NCI-H2196 (cell line): Measurements from ENCODE around the gene TDRD6.

Source experiments
- DNase-seq: peaks from one replicate; lab custom pipeline; 2025; ENCODE audit not compliant: unreplicated experiment; lab: John Stamatoyannopoulos, UW

TDRD6 gene

DNA sequence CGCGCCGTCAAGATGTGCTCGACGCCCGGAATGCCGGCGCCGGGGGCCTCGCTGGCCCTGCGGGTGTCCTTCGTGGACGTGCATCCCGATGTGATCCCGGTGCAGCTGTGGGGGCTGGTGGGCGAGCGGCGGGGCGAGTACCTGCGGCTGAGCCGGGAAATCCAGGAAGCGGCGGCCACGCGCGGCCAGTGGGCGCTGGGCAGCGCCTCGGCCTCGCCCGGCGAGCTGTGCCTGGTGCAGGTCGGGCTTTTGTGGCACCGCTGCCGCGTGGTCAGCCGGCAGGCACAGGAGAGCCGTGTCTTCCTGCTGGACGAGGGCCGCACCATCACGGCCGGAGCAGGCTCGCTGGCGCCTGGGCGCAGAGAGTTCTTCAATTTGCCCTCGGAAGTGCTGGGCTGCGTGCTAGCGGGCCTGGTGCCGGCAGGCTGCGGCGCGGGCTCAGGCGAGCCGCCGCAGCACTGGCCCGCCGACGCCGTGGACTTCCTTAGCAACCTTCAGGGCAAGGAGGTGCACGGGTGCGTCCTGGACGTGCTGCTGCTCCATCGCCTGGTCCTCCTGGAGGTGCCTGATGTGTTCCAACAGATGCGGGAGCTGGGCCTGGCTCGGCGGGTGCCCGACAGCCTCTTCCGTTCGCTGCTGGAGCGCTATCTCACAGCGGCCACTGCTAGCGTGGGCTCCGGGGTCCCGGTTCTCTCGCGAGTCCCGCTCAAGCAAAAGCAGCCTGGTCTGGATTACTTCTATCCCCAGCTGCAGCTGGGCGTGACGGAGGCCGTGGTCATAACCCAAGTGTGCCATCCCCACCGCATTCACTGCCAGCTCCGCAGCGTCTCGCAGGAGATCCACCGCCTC, 656 bp downstream of the TDRD6 start:
- no peak for DNase-seq

DNA sequence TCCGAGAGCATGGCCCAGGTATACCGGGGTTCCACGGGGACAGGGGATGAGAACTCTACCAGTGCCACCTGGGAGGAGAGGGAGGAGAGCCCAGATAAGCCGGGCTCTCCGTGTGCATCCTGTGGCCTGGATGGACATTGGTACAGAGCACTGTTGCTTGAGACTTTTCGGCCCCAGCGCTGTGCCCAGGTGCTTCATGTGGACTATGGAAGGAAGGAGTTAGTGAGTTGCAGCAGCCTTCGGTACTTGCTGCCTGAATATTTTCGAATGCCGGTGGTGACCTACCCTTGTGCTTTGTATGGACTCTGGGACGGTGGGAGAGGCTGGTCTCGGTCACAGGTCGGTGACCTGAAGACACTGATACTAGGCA, 1.3 kb downstream of the TDRD6 start:
- no peak for DNase-seq

DNA sequence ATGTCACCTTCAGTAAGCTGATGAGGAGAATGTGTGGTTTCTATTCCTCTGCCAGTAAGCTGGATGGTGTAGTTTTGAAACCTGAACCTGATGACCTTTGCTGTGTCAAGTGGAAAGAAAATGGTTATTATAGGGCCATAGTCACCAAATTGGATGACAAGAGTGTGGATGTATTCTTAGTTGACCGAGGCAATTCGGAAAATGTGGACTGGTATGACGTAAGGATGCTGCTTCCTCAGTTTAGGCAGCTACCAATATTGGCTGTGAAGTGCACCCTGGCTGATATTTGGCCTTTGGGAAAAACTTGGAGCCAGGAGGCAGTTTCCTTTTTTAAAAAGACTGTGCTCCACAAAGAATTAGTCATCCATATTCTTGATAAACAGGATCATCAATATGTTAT, 2.0 kb downstream of the TDRD6 start:
- DNase-seq: no peak

DNA sequence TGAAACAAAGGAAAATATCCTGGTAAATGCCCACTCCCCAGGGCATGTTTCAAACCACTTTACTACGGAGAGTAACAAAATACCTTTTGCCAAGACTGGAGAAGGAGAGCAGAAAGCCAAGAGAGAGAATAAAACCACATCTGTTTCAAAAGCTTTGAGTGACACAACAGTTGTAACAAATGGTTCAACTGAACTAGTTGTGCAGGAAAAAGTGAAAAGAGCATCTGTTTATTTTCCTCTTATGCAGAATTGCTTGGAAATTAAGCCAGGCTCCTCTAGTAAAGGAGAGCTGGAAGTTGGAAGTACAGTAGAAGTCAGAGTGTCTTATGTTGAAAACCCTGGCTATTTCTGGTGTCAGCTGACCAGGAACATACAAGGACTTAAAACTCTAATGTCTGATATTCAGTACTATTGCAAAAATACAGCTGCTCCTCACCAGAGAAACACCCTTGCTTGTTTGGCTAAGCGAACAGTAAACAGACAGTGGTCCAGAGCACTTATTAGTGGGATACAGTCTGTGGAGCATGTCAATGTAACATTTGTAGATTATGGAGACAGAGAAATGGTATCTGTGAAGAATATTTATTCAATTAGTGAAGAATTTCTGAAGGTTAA, 2.6 kb downstream of the TDRD6 start:
- no peak for DNase-seq

DNA sequence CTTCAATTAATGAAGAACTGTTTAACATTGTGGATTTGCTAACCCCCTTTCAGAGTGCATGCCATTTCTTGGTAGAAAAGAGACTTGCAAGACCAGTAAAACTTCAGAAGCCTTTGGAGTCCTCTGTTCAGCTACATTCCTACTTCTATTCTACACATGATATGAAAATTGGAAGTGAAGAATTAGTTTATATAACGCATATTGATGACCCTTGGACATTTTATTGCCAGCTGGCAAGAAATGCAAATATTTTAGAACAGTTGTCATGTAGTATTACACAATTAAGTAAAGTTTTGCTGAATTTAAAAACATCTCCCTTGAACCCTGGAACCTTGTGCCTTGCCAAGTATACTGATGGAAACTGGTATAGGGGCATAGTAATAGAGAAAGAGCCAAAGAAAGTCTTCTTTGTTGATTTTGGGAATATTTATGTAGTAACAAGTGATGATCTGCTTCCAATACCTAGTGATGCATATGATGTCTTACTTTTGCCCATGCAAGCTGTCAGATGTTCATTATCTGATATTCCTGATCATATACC, 3.3 kb downstream of the TDRD6 start:
- no peak for DNase-seq

DNA sequence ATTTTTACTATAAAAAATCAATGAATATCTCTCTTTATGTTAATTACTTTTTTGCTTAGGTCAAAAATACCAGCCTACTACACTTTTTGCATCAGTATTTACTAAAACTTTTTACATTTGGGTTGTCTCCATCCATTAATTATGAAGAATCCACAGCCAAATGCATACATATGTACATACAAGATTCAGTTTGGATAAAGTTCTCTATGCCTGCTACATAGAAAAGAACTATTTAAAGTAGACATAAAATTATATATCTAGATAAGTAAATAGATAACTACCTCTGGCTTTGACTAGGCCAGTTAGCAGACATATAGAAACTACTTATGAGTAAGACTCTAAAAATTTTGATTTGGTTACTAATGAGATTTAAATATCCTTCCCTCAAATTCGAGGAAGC, 12.3 kb downstream of the TDRD6 start:
- no peak for DNase-seq

DNA sequence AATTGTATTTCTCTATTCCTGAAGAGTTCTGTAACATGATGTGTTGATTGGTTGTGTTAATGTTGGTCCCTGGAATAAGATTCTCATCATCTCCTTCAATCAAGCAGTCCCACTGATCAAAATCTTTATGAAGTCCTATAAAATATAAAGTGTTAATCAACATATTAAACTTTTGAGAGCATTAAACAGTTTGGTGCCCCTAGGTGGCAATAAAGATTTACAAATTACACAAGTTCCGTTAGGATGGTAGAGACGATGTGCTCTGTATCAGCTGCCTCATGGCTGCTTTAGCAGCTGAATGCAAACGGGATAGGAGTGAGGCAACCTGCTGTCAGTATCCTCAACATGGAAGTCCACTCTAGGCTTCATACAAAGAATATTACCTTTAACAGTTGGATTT, 16.9 kb downstream of the TDRD6 start:
- DNase-seq: no peak

DNA sequence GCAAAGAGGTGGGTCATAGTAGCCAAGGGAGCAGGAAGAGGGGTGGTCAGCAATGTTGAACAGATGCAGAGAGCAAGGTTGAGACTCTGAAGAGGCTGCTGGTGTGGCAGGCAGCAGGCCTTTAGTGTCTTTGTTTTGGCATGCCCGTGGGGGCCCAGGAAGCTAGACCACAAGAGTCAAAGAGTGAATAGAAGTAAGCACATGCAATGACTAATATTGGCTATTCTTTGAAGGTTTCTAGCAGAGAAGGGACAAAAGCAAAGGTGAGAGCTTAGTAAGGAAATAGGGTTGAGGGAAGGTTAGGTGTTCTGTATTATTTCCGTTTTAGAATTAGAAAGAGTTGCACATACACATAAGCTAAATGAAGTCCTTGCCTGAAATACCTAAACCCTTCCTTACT, 18.8 kb downstream of the TDRD6 start:
- no peak for DNase-seq

DNA sequence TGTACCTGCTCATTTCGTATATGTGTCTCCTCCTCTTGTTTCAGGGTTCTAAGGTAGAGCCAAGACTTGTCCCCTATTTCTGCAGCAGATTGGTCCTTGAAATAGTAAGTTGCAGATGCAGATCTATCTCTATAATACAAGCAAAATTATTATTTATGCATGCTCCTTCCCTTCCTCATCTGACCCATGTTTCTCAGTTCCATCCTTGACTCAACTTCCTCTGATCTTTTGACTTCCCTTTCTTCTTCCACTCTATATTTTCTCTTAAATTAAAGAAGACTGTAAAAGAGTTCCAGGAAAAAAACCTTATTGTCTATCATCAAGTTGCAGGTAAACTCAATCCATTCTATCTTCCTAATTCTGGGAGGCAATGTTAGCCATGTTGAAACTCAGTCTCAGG, 23.8 kb downstream of the TDRD6 start:
- DNase-seq: no peak

DNA sequence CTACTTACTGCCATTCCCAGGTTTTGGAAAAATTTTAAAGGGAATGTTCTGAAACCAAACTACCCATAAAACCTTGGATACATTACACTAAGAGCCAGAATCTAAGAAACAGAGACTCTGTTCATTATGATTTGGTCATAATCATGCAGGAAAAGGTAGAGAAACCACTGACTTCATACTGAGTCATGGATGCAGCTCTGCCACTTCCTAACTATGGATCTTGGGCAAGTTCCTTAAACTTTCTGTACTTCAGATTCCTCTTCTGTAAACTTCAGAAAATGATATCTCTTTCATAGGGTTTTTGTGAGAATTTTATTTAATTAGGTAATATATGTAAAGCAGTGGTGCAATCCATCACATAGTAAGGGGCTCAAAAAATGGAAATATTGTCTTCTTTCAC, 27.5 kb downstream of the TDRD6 start:
- no peak for DNase-seq

DNA sequence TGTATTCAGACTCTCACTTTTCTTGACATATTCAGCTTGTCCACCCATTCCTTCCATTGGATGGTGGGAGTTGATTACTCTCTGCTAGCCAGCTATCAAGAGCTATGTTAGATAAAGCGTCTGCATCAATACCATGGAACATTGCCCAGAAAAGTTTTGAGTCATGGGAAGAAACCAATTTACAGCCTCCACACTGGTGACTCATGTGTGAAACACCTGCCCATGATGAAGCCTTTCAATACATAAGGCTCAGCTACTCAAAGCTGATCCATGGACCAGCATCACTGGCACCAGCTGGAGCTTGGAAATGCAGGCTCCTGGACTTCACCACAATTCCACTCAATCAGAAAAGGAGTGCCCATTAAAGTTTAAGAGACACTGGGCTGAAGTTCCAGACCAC, 31.4 kb downstream of the TDRD6 start:
- no peak for DNase-seq

DNA sequence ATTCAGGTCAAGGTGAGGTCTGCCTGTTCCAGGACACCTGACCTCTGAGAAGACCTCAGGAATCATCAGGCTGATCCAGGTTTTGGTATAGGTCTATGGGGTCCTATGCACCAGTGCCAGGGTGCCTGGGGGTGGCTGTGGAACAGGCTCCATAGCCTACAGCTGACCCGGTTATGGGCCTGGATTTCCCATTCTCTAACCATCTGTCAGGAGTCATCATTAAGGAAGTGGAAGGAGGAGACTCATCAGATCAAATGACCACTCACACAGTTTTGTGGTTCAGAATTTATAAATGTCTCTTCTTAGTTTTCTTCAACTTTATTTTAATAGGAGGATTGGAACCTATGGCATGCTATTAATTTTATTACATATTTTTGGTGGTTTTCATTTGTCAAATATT, 32.7 kb downstream of the TDRD6 start:
- no peak for DNase-seq

DNA sequence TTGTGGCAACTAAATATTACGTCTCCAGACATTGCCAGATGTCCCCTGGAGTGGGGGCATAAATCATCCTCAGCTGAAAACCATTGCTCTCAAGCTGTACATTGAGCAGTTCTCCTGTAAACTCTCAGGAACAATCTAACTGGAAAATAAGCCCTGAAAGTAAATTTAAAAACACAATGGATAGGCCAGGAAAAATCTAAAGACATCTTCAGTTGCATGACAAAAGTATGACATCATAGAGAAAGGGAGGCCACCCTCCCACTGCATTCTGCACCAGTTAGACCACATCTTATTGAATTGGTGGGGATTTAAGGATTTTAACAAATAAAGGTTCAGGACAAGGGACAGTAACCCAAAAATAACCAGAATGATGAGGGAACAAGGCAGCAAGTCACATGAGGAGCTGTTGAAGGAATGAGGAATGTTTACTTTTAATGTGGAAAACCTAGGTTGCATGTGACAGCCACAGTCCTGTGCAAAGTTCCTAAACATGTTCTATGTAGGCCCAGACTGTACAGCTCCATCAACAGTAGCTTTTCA, 42.2 kb downstream of the TDRD6 start:
- DNase-seq: no peak

DNA sequence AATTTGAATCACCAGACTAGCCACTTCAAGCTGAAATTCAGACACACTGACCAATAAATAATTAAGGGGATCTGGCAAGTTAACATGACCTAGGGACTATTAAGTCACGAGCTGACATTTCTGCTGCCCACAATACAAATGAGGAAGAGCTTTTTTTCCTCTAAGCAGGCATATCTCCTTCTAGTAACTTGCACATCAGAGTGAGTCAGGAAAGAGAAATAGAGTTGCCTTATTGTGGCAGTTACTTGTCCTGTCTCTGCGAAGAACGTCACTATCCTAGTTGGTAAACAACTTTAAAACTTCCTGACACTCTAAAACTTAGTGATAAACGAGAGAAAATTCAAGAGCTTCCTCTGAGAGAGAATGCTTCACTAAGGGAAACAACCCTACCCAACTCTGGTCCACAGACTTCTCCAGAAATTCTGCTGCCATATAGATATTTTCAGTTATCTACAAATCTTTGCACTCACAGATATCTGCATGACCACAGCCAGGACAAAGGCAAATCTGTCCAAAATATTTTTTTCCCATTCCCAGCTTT, 43.3 kb downstream of the TDRD6 start:
- no peak for DNase-seq

DNA sequence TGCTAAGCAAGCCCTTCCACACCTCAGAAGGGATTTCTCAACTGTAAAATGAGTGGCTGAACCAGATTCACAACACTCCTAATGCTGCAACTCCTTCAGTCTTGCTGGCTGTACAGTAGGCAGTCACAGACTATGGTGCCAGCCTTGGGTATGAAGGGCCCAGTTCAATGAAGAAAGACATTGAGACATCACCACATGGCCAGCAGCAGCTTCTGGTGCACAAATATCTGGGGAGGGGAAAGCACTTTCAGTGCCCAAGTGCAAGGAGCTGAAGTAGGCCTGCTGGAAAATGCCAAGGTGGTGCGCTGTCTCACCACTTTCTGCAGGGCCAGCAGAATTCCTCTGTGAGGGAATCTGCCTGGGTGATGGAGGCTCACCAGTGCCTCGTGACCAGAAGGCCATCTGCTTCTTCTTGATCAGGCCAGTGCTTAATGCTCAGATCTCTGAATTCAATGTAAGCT, 45.7 kb downstream of the TDRD6 start:
- no peak for DNase-seq

DNA sequence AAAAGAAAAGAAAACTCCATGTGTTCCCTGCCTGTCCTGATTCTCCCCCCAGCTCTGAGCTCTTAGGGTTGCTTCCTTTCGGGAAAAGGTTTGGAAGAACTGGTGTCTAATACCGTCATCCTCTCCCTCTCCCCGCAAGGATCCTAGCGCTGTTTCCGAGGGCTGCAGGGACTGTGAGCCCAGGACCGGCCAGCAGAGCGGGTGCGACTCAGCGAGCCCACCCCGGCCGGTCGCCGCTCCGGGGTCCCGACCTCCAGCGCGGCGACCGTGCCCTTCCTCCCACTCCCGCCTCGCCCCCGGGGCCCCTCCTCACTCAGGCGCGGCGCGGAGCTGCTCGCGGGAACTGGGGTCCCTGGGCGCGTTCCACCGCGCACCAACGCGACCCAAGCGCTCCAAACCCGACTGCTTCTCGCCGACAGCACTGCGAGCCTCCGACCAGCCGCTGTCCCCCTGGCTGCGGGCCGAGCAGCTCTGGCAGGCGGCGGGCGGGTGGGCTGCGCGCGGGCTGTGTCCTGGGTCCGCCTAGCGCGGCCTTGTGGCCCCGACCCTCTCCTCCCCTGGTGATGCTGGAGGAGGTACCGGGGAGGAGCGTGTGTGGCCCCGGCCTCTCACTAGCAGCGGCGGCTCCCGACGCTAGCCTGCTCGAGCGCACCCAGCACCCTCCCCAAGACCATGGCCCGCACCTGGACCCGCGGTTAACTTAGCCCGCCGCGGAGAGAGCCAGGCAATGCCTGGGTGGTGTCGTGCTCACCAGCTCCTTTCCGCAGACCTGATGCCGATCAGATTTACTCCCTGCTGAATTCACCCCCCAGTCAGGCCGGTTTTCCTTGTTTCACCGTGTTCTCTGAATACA, 47.4 kb downstream of the TDRD6 start, which contains the start of gene PLA2G7:
TSS of gene PLA2G7 (minus strand) at position 509 of the 853 bp plus-strand sequence. CDS start 12,484 bp downstream, outside the sequence.
- no peak for DNase-seq

DNA sequence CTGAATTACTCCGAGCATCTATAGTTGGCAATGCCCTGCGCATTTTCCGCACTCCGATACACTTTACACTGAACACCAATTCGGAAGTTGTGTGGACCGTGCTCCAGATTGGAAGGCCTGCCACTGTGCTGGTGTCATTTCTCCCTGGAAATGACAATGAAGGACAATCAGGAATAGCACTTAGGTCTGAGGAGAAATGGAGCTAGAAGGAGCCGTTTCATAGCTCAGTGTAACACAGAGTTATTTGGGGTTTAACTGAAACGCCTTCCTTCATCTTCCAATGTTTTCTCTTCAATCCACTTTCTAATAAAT, 48.0 kb downstream of the TDRD6 start:
- DNase-seq: no peak

DNA sequence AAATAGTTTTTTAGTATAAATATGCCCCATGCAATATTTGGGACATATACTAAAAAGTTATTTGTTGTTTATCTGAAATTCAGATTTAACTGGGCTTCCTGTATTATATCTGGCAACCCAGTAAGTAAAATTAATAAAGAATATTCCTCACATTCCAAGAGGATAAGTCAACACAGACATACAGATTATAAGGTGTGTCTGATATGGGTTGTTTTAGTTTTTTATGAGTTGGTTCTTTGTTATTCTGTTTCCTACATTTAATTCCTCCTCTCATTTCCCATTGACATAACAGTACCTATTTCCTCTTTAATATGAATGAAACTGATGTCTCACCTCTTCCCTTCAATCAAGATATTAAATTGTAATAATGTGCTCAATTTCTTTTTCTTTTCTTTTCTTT, 49.2 kb downstream of the TDRD6 start:
- DNase-seq: no peak

DNA sequence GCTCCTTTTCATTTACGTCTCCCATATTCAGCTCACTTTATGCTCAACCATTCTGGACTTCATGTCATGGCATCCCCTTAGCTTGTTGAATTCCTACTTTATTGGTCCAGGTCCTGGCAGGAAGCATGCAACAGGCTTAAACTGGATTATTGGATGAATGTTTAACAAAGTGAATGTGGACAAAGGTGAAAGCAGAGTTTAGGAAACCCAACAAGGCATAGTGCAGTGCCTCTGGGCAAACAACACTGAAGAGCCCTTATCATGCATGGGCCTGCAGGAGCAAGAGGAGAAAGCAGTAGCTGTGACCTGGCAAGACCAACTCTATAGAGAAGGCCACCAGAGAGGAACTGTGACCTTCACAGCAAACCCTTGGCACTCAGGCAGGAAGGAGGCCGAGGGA, 53.8 kb downstream of the TDRD6 start:
- DNase-seq: no peak

DNA sequence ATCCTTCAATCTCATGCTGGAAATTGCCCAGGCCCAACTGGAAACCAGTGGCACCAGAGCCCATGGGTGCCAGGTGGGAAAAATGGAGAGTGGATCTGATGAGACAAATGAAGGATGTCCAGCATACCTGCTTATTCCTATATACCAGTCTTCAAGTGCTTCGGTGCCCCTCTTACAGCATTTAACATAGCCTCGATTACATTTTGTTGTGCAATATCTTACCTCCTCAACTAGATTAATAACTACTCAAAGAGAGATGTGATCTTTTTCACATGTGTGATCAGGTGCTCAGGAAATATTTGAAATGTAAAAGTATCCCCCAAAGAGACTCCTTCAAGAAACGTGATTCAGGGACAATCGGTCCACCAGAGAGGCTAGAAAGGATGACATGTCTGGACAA, 54.2 kb downstream of the TDRD6 start:
- no peak for DNase-seq
